Neural progenitor cell (in vitro differentiated cells): ENCODE measurements around the gene MYOF. TPM values are rescaled to one million over a fixed set of nuclear protein-coding genes. Genes with fewer than 3 reads are reported as not detected.
"Not testable (repeated sequence)": the region's sequence is repeated elsewhere in the genome, so short reads cannot be mapped to it uniquely, and the experiment has no call there.

ENCODE experiments used
- DNase-seq: peaks from one replicate; pipeline ENCODE4 v3.0.0-alpha.2; 2016; ENCODE audit warnings: low spot score
- H2AFZ ChIP-seq: fragments of 200-600 bp; sonication (generic); replicated peaks from 2 replicates; pipeline ENCODE4 v1.6.1; 2016; ENCODE audit warnings: antibody characterized with exemption
- H3F3A ChIP-seq: fragments of 200-600 bp; sonication (generic); 2 replicates; pipeline ENCODE4 v1.6.1; 2016; ENCODE audit warnings: antibody characterized with exemption, low read depth
- H3K27ac ChIP-seq: fragments of 200-600 bp; sonication (generic); 2 replicates; pipeline ENCODE4 v1.5.1; 2016; ENCODE audit warnings: mild to moderate bottlenecking
- H3K27me3 ChIP-seq: fragments of 200-600 bp; sonication (generic); 2 replicates; pipeline ENCODE4 v1.6.1; 2016; ENCODE audit warnings: mild to moderate bottlenecking, moderate library complexity
- H3K36me3 ChIP-seq: fragments of 200-600 bp; sonication (generic); 2 replicates; pipeline ENCODE4 v1.5.1; 2016
- H3K4me1 ChIP-seq: fragments of 200-600 bp; sonication (generic); 2 replicates; pipeline ENCODE4 v1.6.1; 2016; ENCODE audit warnings: mixed run types
- H3K4me2 ChIP-seq: fragments of 200-600 bp; sonication (generic); 2 replicates; pipeline ENCODE4 v1.6.1; 2016
- H3K4me3 ChIP-seq: fragments of 200-600 bp; sonication (generic); 2 replicates; pipeline ENCODE4 v1.5.1; 2016
- H3K79me2 ChIP-seq: fragments of 200-600 bp; sonication (generic); 2 replicates; pipeline ENCODE4 v1.6.1; 2016; ENCODE audit warnings: low read depth
- H3K9ac ChIP-seq: fragments of 200-600 bp; sonication (generic); 2 replicates; pipeline ENCODE4 v1.6.1; 2016
- H3K9me3 ChIP-seq: fragments of 200-600 bp; sonication (generic); 2 replicates; pipeline ENCODE4 v1.5.1; 2016; ENCODE audit warnings: low read depth
- H4K20me1 ChIP-seq: fragments of 200-600 bp; sonication (generic); 2 replicates; pipeline ENCODE4 v1.6.1; 2016; ENCODE audit warnings: low read depth
- H3K27ac Mint-ChIP-seq: 3 replicates; pipeline ENCODE4 v1.8.0; 2021; ENCODE audit warnings: mixed read lengths
- H3K27me3 Mint-ChIP-seq: 2 replicates; pipeline ENCODE4 v1.8.0; 2022; ENCODE audit warnings: low read depth, mild to moderate bottlenecking, inconsistent platforms, moderate library complexity, mixed read lengths; ENCODE audit not compliant: insufficient read depth
- H3K36me3 Mint-ChIP-seq: 3 replicates; pipeline ENCODE4 v1.8.0; 2021; ENCODE audit warnings: mixed read lengths
- H3K4me1 Mint-ChIP-seq: 3 replicates; pipeline ENCODE4 v1.8.0; 2021; ENCODE audit warnings: mixed read lengths
- H3K4me3 Mint-ChIP-seq: 3 replicates; pipeline ENCODE4 v1.8.0; 2021; ENCODE audit warnings: mild to moderate bottlenecking, moderate library complexity, mixed read lengths
- H3K9me3 Mint-ChIP-seq: 3 replicates; pipeline ENCODE4 v1.8.0; 2020; ENCODE audit warnings: mixed read lengths
- CTCF ChIP-seq: fragments of 200-600 bp; sonication (generic); IDR thresholded peaks from 2 replicates; pipeline ENCODE4 v1.5.1; 2017; ENCODE audit warnings: antibody characterized with exemption, mild to moderate bottlenecking
- EZH2 ChIP-seq: fragments of 200-600 bp; sonication (generic); IDR thresholded peaks from 2 replicates; pipeline ENCODE4 v1.6.1; 2017; ENCODE audit warnings: antibody characterized with exemption, mild to moderate bottlenecking, moderate library complexity
- EZH2phosphoT487 ChIP-seq: fragments of 200-600 bp; sonication (generic); IDR thresholded peaks from 2 replicates; pipeline ENCODE4 v1.6.1; 2017; ENCODE audit warnings: antibody characterized with exemption
- total RNA-seq: library from RNA; depleted of rRNA; stranded (reverse); fragments of >200 nt; gene quantifications from 2 replicates; pipeline ENCODE4 v1.2.3, GENCODE V29; 2015; ENCODE audit warnings: low replicate concordance

The MYOF gene
- total RNA-seq, 1 donor from 2014 or later = 1.6 TPM

- peak overlapping the region; percentile 27 for H2AFZ ChIP-seq
- Mint-ChIP-seq H3K27ac (peak overlapping the region; percentile 100), H3K4me3 (peak overlapping the region; percentile 59)
These were observed 36.8 kb downstream of the MYOF start for GRCh38 chr10:93445097-93445960.

GRCh38 chr10:93443481-93443880 lies 38.7 kb downstream of the MYOF start:
- peak overlapping the region; percentile 40 for H3K27ac Mint-ChIP-seq
- peaks cover 79% of the 10 kb centered on the region for H3K4me1 Mint-ChIP-seq

More at GRCh38 chr10:93445097-93445960, 36.8 kb downstream of the MYOF start:
- Histone ChIP-seq H3K9ac (no peak overlapping the region), H3K79me2 (no peaks in the 10 kb centered on the region), H3K4me2 (peak overlapping the region; percentile 64), H3K4me3 (no peak overlapping the region), H3K4me1 (peaks cover 16% of the 10 kb centered on the region), H3K27ac (no peak overlapping the region), H3K9me3 (no peaks in the 10 kb centered on the region), H3F3A (peaks cover 19% of the 10 kb centered on the region), H3K27me3 (no peaks in the 10 kb centered on the region), H3K36me3 (no peaks in the 10 kb centered on the region), H4K20me1 (no peaks in the 10 kb centered on the region)
- peaks cover 62% of the 10 kb centered on the region for H3K4me1 Mint-ChIP-seq
- TF ChIP-seq EZH2 = no peak
- TF ChIP-seq EZH2phosphoT487 = no peak
- no peak for TF ChIP-seq CTCF
- H3K36me3 Mint-ChIP-seq = peaks cover 2% of the 10 kb centered on the region
- DNase-seq = peak; percentile 97
- no peaks in the 10 kb centered on the region for H3K9me3 Mint-ChIP-seq
- H3K27me3 Mint-ChIP-seq = peaks cover 14% of the 10 kb centered on the region

GRCh38 chr10:93442721-93443120 lies 39.4 kb downstream of the MYOF start:
- not testable (repeated sequence) for H3K9ac ChIP-seq, H3K27ac Mint-ChIP-seq, H2AFZ ChIP-seq, H3K27ac ChIP-seq, H4K20me1 ChIP-seq, H3K4me2 ChIP-seq, H3K9me3 ChIP-seq, H3K36me3 ChIP-seq, H3K4me3 Mint-ChIP-seq, H3K4me3 ChIP-seq, DNase-seq, H3K36me3 Mint-ChIP-seq, H3K79me2 ChIP-seq, H3K27me3 ChIP-seq, H3K9me3 Mint-ChIP-seq
- Mint-ChIP-seq H3K27me3 (peaks cover 14% of the 10 kb centered on the region), H3K4me1 (peaks cover 86% of the 10 kb centered on the region)
- Histone ChIP-seq H3F3A (peaks cover 31% of the 10 kb centered on the region), H3K4me1 (peaks cover 30% of the 10 kb centered on the region)

More at GRCh38 chr10:93443481-93443880, 38.7 kb downstream of the MYOF start:
- Histone ChIP-seq H3K27ac (no peak overlapping the region), H3K79me2 (no peaks in the 10 kb centered on the region), H3K4me3 (no peak overlapping the region), H3K9me3 (no peaks in the 10 kb centered on the region), H3K9ac (no peak overlapping the region), H3K27me3 (no peaks in the 10 kb centered on the region), H3K4me2 (no peak overlapping the region), H4K20me1 (no peaks in the 10 kb centered on the region), H3K4me1 (peaks cover 22% of the 10 kb centered on the region), H3F3A (peaks cover 25% of the 10 kb centered on the region), H2AFZ (no peak overlapping the region), H3K36me3 (no peaks in the 10 kb centered on the region)
- Mint-ChIP-seq H3K9me3 (no peaks in the 10 kb centered on the region), H3K27me3 (peaks cover 14% of the 10 kb centered on the region), H3K36me3 (peaks cover 2% of the 10 kb centered on the region), H3K4me3 (no peak overlapping the region)
- no peak for TF ChIP-seq CTCF
- TF ChIP-seq EZH2phosphoT487 = no peak
- TF ChIP-seq EZH2 = no peak
- DNase-seq = no peak

GRCh38 chr10:93440591-93441091 lies 41.5 kb downstream of the MYOF start:
- Histone ChIP-seq H2AFZ (no peak overlapping the region), H3K9me3 (no peaks in the 10 kb centered on the region), H4K20me1 (no peaks in the 10 kb centered on the region), H3K4me3 (no peak overlapping the region), H3K36me3 (no peaks in the 10 kb centered on the region), H3K4me2 (no peak overlapping the region), H3K27me3 (no peaks in the 10 kb centered on the region), H3F3A (peaks cover 24% of the 10 kb centered on the region), H3K4me1 (peaks cover 45% of the 10 kb centered on the region), H3K79me2 (no peaks in the 10 kb centered on the region), H3K9ac (no peak overlapping the region), H3K27ac (no peak overlapping the region)
- TF ChIP-seq EZH2phosphoT487 (no peak), EZH2 (no peak), CTCF (no peak)
- no peak overlapping the region for H3K4me3 Mint-ChIP-seq
- H3K27me3 Mint-ChIP-seq = peaks cover 12% of the 10 kb centered on the region
- peaks cover 2% of the 10 kb centered on the region for H3K36me3 Mint-ChIP-seq
- DNase-seq = no peak
- H3K4me1 Mint-ChIP-seq = peaks cover 89% of the 10 kb centered on the region
- no peaks in the 10 kb centered on the region for H3K9me3 Mint-ChIP-seq
- peak overlapping the region; percentile 75 for H3K27ac Mint-ChIP-seq
